IMR-90 (cell line): ENCODE measurements around the gene RASGRF2.

Source experiments
- BHLHE40 ChIP-seq: fragments of 150-350 bp; IDR thresholded peaks from 2 replicates; pipeline ENCODE4 v1.6.1; 2016; ENCODE audit warnings: mild to moderate bottlenecking, low read depth, low read length
- CTCF ChIP-seq: conservative IDR thresholded peaks from 2 replicates; pipeline ENCODE4 v1.5.1; 2012; ENCODE audit warnings: mild to moderate bottlenecking, low read depth, low read length, improper control_type of control experiment
- MXI1 ChIP-seq: IDR thresholded peaks from 2 replicates; pipeline ENCODE4 v1.6.1; 2012; ENCODE audit warnings: low read depth, mild to moderate bottlenecking, low read length, moderate library complexity, borderline replicate concordance
- POLR2A ChIP-seq: IDR thresholded peaks from 2 replicates; pipeline ENCODE4 v1.6.1; 2012; ENCODE audit warnings: mild to moderate bottlenecking, low read depth, low read length
- USF2 ChIP-seq: fragments of 150-350 bp; IDR thresholded peaks from 2 replicates; pipeline ENCODE4 v1.6.1; 2017; ENCODE audit warnings: mild to moderate bottlenecking, antibody characterized with exemption, low read length, low read depth

GRCh38 chr5:81169924-81170323, 209.8 kb downstream of the RASGRF2 start:
- TF ChIP-seq CTCF, result no peak
- no peak for TF ChIP-seq USF2
- TF ChIP-seq BHLHE40, result no peak
- TF ChIP-seq MXI1, result no peak
- no peak for TF ChIP-seq POLR2A
